ENCODE measurements around the gene NCKAP5L.

DNA sequence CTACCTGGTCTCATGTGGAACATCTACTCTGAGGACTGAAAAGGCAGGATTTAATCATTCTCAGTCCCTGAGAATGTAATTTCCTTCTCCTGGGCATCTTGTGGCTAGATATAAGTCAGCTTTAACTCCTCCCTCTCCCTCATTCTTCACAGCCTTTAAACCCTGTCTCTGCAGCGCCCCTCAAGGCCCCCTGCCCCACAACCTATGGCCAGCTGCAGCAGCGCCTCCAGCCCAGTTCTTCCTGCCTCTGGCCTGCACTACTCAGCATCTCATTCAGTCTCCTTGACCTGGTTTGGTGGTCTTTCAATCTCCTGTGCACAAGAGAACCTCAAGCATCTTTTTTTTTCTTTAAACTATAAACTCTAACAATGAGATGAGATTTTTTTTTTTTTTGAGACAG lies 29.3 kb downstream of the NCKAP5L start:
- TF ChIP-seq CHD2 (IDR thresholded peaks at IDR 0.05; ENCODE audit: low read length, partially characterized antibody): no peak
- TF ChIP-seq, protein P1, sequence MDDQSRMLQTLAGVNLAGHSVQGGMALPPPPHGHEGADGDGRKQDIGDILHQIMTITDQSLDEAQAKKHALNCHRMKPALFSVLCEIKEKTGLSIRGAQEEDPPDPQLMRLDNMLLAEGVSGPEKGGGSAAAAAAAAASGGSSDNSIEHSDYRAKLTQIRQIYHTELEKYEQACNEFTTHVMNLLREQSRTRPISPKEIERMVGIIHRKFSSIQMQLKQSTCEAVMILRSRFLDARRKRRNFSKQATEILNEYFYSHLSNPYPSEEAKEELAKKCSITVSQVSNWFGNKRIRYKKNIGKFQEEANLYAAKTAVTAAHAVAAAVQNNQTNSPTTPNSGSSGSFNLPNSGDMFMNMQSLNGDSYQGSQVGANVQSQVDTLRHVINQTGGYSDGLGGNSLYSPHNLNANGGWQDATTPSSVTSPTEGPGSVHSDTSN (IDR thresholded peaks at IDR 0.05): no peak
- TF ChIP-seq, protein P2, sequence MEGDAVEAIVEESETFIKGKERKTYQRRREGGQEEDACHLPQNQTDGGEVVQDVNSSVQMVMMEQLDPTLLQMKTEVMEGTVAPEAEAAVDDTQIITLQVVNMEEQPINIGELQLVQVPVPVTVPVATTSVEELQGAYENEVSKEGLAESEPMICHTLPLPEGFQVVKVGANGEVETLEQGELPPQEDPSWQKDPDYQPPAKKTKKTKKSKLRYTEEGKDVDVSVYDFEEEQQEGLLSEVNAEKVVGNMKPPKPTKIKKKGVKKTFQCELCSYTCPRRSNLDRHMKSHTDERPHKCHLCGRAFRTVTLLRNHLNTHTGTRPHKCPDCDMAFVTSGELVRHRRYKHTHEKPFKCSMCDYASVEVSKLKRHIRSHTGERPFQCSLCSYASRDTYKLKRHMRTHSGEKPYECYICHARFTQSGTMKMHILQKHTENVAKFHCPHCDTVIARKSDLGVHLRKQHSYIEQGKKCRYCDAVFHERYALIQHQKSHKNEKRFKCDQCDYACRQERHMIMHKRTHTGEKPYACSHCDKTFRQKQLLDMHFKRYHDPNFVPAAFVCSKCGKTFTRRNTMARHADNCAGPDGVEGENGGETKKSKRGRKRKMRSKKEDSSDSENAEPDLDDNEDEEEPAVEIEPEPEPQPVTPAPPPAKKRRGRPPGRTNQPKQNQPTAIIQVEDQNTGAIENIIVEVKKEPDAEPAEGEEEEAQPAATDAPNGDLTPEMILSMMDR (IDR thresholded peaks at IDR 0.05): no peak
- TF ChIP-seq, protein P3, sequence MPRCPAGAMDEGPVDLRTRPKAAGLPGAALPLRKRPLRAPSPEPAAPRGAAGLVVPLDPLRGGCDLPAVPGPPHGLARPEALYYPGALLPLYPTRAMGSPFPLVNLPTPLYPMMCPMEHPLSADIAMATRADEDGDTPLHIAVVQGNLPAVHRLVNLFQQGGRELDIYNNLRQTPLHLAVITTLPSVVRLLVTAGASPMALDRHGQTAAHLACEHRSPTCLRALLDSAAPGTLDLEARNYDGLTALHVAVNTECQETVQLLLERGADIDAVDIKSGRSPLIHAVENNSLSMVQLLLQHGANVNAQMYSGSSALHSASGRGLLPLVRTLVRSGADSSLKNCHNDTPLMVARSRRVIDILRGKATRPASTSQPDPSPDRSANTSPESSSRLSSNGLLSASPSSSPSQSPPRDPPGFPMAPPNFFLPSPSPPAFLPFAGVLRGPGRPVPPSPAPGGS (IDR thresholded peaks at IDR 0.05): no peak
- no peak for TF ChIP-seq POLR2A (IDR thresholded peaks at IDR 0.05; ENCODE audit: low read length)

All from A549 (cell line).